HepG2 (cell line): ENCODE measurements around the gene POLL. TPM values are rescaled to one million over a fixed set of nuclear protein-coding genes. Genes with fewer than 3 reads are reported as not detected.

Experiments
- ATAC-seq: fragments of 200-7000 bp; cut with Tn5 transposase; 3 replicates; pipeline ENCODE4 v1.9.1; 2020; ENCODE audit warnings: mild to moderate bottlenecking, moderate library complexity
- BruUV-seq: library from RNA; stranded (reverse); fragments of 400-500 nt; replicated peaks from 2 replicates; lab custom pipeline; 2021; lab: Mats Ljungman, UMichigan
- CTCF ChIA-PET: fragments of 300-600 bp; formaldehyde crosslinking; extraction: SDS; loops from one replicate; lab custom pipeline; 2021; ENCODE audit warnings: low total read pairs, inconsistent platforms, low intra/inter-chr PET ratio; lab: Yijun Ruan, JAX
- POLR2A ChIA-PET: fragments of 350-600 bp; sonication (Branson Sonifier 250); formaldehyde crosslinking; loops from one replicate; lab custom pipeline; 2020; ENCODE audit warnings: antibody characterized with exemption, inconsistent platforms; lab: Yijun Ruan, JAX
- DNase-seq: peaks from one replicate; pipeline ENCODE4 v3.0.0-alpha.2; 2015; ENCODE audit warnings: low spot score
- FAIRE-seq: peaks from 3 replicates; lab custom pipeline; 2011; peaks lifted over from hg19 to GRCh38; lab: Jason Lieb, UNC
- H2AFZ ChIP-seq: one replicate; pipeline ENCODE4 v1.6.1; 2011; ENCODE audit warnings: low read length, inconsistent platforms
- H3K27ac ChIP-seq: fragments of 300-600 bp; 3 replicates; pipeline ENCODE4 v1.8.0; 2011; ENCODE audit warnings: mixed run types, mild to moderate bottlenecking, mixed read lengths, low read length, inconsistent platforms; ENCODE audit not compliant: insufficient read depth; ENCODE audit errors: extremely low read length
- H3K27me3 ChIP-seq, 2 experiments: fragments of 200-600 bp in 1 of 2; 2 replicates in 1 of 2; 3 replicates in 1 of 2; pipeline versions ENCODE4 v1.6.0 to v1.8.0; 2011; ENCODE audit warnings: low read length in 2 of 2, mild to moderate bottlenecking in 2 of 2, moderate library complexity in 2 of 2, inconsistent platforms in 1 of 2; ENCODE audit not compliant: insufficient read depth in 2 of 2, control insufficient read depth in 1 of 2
- H3K36me3 ChIP-seq, 2 experiments: fragments of 200-600 bp in 1 of 2; replicated peaks in 1 of 2; 2 replicates in 1 of 2; 3 replicates in 1 of 2; pipeline versions ENCODE4 v1.5.1 to v1.8.0; 2011; ENCODE audit warnings: low read length in 2 of 2, inconsistent platforms in 1 of 2; ENCODE audit not compliant: insufficient read depth in 2 of 2, control insufficient read depth in 1 of 2
- H3K4me1 ChIP-seq: 2 replicates; pipeline ENCODE4 v1.5.1; 2012; ENCODE audit warnings: low read length, inconsistent platforms; ENCODE audit not compliant: insufficient read depth
- H3K4me2 ChIP-seq: 2 replicates; pipeline ENCODE4 v1.6.0; 2011; ENCODE audit warnings: low read depth, low read length, inconsistent platforms
- H3K4me3 ChIP-seq, 3 experiments: fragments of 200-600 bp in 1 of 3; sonication (generic), shearing (Covaris generic) in 1 of 3; replicated peaks in 1 of 3; 2 replicates each; pipeline ENCODE4 v1.5.1; 2011 to 2016; ENCODE audit warnings: low read length in 3 of 3, inconsistent platforms in 2 of 3, low read depth in 2 of 3, mild to moderate bottlenecking in 2 of 3, control low read depth in 1 of 3, mixed read lengths in 1 of 3; ENCODE audit not compliant: insufficient read depth in 1 of 3
- H3K79me2 ChIP-seq: one replicate; pipeline ENCODE4 v1.6.1; 2011; ENCODE audit warnings: low read length, inconsistent platforms; ENCODE audit not compliant: insufficient read depth
- H3K9ac ChIP-seq: 2 replicates; pipeline ENCODE4 v1.6.0; 2011; ENCODE audit warnings: mild to moderate bottlenecking, low read depth, low read length, inconsistent platforms; ENCODE audit not compliant: insufficient read depth
- H3K9me3 ChIP-seq: 2 replicates; pipeline ENCODE4 v1.5.1; 2012; ENCODE audit warnings: mild to moderate bottlenecking, low read length
- H4K20me1 ChIP-seq: 2 replicates; pipeline ENCODE4 v1.6.0; 2011; ENCODE audit warnings: inconsistent platforms, mild to moderate bottlenecking, low read length, moderate library complexity; ENCODE audit not compliant: insufficient read depth
- ATF7-NPFF ChIP-seq: sonication (generic); formaldehyde crosslinking; IDR thresholded peaks from 2 replicates; pipeline ENCODE4 v1.8.1; 2023; ENCODE audit warnings: mild to moderate bottlenecking, low read depth, missing genetic modification reagents, moderate library complexity
- GFI1 ChIP-seq: sonication (generic); formaldehyde crosslinking; IDR thresholded peaks from 2 replicates; pipeline ENCODE4 v1.5.0; 2020; ENCODE audit warnings: missing genetic modification reagents, mild to moderate bottlenecking, borderline replicate concordance
- LCORL ChIP-seq, 2 experiments: fragments of 450-650 bp in 1 of 2; sonication (generic) in 1 of 2; formaldehyde crosslinking in 1 of 2; IDR thresholded peaks; 2 replicates each; pipeline versions ENCODE4 v1.5.0 to v1.6.1; 2017 to 2020; ENCODE audit warnings: antibody characterized with exemption in 1 of 2, missing genetic modification reagents in 1 of 2
- WGBS: methylation state at CpG from one replicate; pipeline ENCODE4 v1.1.6; 2017; ENCODE audit warnings: low lambda C conversion rate; 5-methylcytosine and 5-hydroxymethylcytosine counted together
- in situ Hi-C: cut with HindIII; loops from 2 replicates; pipeline ENCODE4 v1.10.0; 2017; ENCODE audit warnings: low pct_unique_long_range_greater_than_20kb; ENCODE audit not compliant: extremely low pct_ligation_motif_present
- intact Hi-C: fragments of 100-400 bp; cut with micrococcal nuclease; formaldehyde crosslinking; loops from one replicate; pipeline ENCODE4 v1.10.0; 2022; ENCODE audit not compliant: unreplicated experiment
- polyA plus RNA-seq, 8 experiments: library from polyadenylated mRNA; depleted of rRNA in 3 of 8; stranded (reverse) in 7 of 8; unstranded in 1 of 8; fragments of >200 nt; fragmentation: Illumina TruSeq in 4 of 8; extraction: Trizol in 4 of 8; gene quantifications; 2 replicates each; pipeline versions ENCODE4 v1.2.1 to v1.2.3, GENCODE V29; 2011 to 2016; ENCODE audit warnings: low read depth in 4 of 8, missing spikeins in 1 of 8, mixed read lengths in 1 of 8; ENCODE audit not compliant: insufficient read depth in 1 of 8
- total RNA-seq, 5 experiments: library from RNA; depleted of rRNA; stranded (reverse); fragments of >200 nt; fragmentation: Illumina TruSeq; extraction: Trizol; gene quantifications; 2 replicates each; pipeline ENCODE4 v1.2.3, GENCODE V29; 2016; ENCODE audit warnings: low read depth in 1 of 5
- TF ChIP-seq, protein P1 (sequence below): fragments of 450-650 bp; IDR thresholded peaks from 2 replicates; pipeline ENCODE4 v1.6.1; 2017
- TF ChIP-seq, protein P2 (sequence below): sonication (generic); formaldehyde crosslinking; IDR thresholded peaks from 2 replicates; pipeline ENCODE4 v1.5.0; 2020; ENCODE audit warnings: mild to moderate bottlenecking, missing genetic modification reagents, borderline replicate concordance
- TF ChIP-seq, protein P3 (sequence below): sonication (generic); formaldehyde crosslinking; conservative IDR thresholded peaks from 2 replicates; pipeline ENCODE4 v1.4.0; 2020; ENCODE audit warnings: missing genetic modification reagents

POLL gene
- total and polyA plus RNA-seq, 2 of the 13 experiments (the other 11 are each of a cell fraction or from before 2014, with no cell fraction given) = 13.8 to 19.1 TPM

DNA sequence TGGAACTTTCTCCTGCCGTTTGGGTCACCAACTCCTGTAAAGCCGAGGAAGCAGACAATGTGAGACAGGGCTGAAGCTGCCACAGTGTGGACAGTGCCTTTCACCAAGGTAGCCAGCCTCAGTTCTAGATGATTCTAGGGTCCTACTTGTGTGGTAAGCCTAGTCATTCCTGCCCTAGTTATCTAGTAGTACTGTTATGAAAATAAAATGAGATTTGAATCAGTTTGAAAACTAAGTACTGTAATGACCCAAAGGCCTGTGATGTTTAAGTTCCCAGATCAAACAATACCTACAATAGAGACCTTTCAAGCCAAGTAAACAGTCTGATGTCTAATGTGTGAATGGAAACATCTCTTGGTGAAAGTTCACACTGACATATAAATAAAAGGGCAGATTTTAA, 37.1 kb downstream of the POLL start:
- Histone ChIP-seq H3K79me2 (no peaks in the 10 kb centered on the region), H3K9ac (no peak overlapping the region), H4K20me1 (no peaks in the 10 kb centered on the region), H3K27ac (no peak overlapping the region), H3K27me3 (no peaks in the 10 kb centered on the region), H3K9me3 (no peaks in the 10 kb centered on the region)
- intact Hi-C loops = no loop called here
- no TSS peak for BruUV-seq
- FAIRE-seq = no peak
- TF ChIP-seq, protein P1, sequence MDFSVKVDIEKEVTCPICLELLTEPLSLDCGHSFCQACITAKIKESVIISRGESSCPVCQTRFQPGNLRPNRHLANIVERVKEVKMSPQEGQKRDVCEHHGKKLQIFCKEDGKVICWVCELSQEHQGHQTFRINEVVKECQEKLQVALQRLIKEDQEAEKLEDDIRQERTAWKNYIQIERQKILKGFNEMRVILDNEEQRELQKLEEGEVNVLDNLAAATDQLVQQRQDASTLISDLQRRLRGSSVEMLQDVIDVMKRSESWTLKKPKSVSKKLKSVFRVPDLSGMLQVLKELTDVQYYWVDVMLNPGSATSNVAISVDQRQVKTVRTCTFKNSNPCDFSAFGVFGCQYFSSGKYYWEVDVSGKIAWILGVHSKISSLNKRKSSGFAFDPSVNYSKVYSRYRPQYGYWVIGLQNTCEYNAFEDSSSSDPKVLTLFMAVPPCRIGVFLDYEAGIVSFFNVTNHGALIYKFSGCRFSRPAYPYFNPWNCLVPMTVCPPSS = no peak
- TF ChIP-seq, all 625 proteins: peak for 0
- in situ Hi-C loops = no loop called here
- Histone ChIP-seq H3K4me3 (no peak overlapping the region), H3K36me3 (peaks cover 3 to 7% of the 10 kb centered on the region in 2 experiments; a peak in 3 of 5 replicates), H3K4me2 (no peak overlapping the region), H2AFZ (no peak overlapping the region), H3K4me1 (peaks cover 9% of the 10 kb centered on the region)
- ChIA-PET POLR2A (no interaction called here), CTCF (no interaction called here)
- 92% methylated on average over 2 of the region's 2 CpGs for WGBS
- DNase-seq = no peak
- ATAC-seq = no peak

DNA sequence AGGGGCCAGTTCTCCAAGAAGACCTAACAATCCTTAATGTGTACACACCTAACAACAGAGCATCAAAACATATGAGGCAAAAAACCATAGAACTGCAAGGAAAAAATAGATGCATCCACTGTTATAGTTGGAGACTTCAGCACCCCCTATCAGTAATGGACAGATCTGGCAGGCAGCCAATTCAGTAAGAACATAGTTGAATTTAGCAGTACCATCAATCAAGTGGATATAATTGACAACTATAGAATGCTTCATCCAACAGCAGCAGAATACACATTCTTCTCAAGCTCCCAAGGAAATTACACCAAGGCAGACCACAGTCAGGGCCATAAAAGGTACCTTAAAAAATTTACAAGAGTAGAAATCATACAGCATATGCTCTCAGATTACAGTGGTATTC, 42.2 kb downstream of the POLL start:
- Histone ChIP-seq H3K4me3 (no peak overlapping the region), H3K27me3 (no peaks in the 10 kb centered on the region), H3K36me3 (0 out of 5 replicates have a peak, but pooled peaks cover 0 to 7% of the 10 kb centered on the region in 2 experiments), H4K20me1 (no peaks in the 10 kb centered on the region), H3K9me3 (no peaks in the 10 kb centered on the region), H3K79me2 (no peaks in the 10 kb centered on the region), H3K4me1 (peaks cover 6% of the 10 kb centered on the region), H3K9ac (no peak overlapping the region), H3K4me2 (no peak overlapping the region), H2AFZ (no peak overlapping the region), H3K27ac (no peak overlapping the region)
- ChIA-PET POLR2A (no interaction called here), CTCF (no interaction called here)
- no TSS peak for BruUV-seq
- in situ Hi-C loops (no loop called here), intact Hi-C loops (no loop called here)
- DNase-seq (no peak), ATAC-seq (no peak), FAIRE-seq (no peak)
- TF ChIP-seq ATF7-NPFF (no peak), LCORL (IDR thresholded peaks at IDR 0.05) (peak; percentile 76; the same call in 1 of the 2 replicates), LCORL (CRISPR knock-in tag; IDR thresholded peaks at IDR 0.05) (no peak), GFI1 (CRISPR knock-in tag) (no peak)
- TF ChIP-seq, protein P2, sequence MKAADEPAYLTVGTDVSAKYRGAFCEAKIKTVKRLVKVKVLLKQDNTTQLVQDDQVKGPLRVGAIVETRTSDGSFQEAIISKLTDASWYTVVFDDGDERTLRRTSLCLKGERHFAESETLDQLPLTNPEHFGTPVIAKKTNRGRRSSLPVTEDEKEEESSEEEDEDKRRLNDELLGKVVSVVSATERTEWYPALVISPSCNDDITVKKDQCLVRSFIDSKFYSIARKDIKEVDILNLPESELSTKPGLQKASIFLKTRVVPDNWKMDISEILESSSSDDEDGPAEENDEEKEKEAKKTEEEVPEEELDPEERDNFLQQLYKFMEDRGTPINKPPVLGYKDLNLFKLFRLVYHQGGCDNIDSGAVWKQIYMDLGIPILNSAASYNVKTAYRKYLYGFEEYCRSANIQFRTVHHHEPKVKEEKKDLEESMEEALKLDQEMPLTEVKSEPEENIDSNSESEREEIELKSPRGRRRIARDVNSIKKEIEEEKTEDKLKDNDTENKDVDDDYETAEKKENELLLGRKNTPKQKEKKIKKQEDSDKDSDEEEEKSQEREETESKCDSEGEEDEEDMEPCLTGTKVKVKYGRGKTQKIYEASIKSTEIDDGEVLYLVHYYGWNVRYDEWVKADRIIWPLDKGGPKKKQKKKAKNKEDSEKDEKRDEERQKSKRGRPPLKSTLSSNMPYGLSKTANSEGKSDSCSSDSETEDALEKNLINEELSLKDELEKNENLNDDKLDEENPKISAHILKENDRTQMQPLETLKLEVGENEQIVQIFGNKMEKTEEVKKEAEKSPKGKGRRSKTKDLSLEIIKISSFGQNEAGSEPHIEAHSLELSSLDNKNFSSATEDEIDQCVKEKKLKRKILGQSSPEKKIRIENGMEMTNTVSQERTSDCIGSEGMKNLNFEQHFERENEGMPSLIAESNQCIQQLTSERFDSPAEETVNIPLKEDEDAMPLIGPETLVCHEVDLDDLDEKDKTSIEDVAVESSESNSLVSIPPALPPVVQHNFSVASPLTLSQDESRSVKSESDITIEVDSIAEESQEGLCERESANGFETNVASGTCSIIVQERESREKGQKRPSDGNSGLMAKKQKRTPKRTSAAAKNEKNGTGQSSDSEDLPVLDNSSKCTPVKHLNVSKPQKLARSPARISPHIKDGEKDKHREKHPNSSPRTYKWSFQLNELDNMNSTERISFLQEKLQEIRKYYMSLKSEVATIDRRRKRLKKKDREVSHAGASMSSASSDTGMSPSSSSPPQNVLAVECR (CRISPR knock-in tag) = no peak
- TF ChIP-seq, protein P3, sequence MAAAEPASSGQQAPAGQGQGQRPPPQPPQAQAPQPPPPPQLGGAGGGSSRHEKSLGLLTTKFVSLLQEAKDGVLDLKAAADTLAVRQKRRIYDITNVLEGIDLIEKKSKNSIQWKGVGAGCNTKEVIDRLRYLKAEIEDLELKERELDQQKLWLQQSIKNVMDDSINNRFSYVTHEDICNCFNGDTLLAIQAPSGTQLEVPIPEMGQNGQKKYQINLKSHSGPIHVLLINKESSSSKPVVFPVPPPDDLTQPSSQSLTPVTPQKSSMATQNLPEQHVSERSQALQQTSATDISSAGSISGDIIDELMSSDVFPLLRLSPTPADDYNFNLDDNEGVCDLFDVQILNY (CRISPR knock-in tag) = no peak
